A673 (cell line): ENCODE data around the gene SARNP.

Experiments used
- CTCF ChIP-seq: fragments of 300-800, 200-600 bp; sonication (generic); conservative IDR thresholded peaks from 2 replicates; pipeline ENCODE4 v1.5.1; 2017; ENCODE audit warnings: low read depth, mild to moderate bottlenecking, antibody characterized with exemption, low read length, moderate library complexity, mixed read lengths
- EZH2 ChIP-seq: fragments of 200-600 bp; sonication (generic); IDR thresholded peaks from 2 replicates; pipeline ENCODE4 v1.6.1; 2017; ENCODE audit warnings: borderline replicate concordance, low read depth, mild to moderate bottlenecking, mixed read lengths, antibody characterized with exemption, low read length; ENCODE audit not compliant: poor library complexity, severe bottlenecking

- TF ChIP-seq CTCF (no peak), EZH2 (no peak)
Observed at GRCh38 chr12:55842681-55843429, 25.3 kb upstream of the SARNP start, which contains the start of gene MMP19.
